ENCODE measurements around the gene KCTD11.

KCTD11 gene

GRCh38 chr17:7380855-7381683 is 29.1 kb downstream of the KCTD11 start, which contains the start of gene TNK1:
TNK1 (plus strand) TSS chr17:7381089; CDS start chr17:7382927, 1,838 bp downstream.
- Histone ChIP-seq H3K27me3 (ENCODE audit: control insufficient read depth, insufficient read depth, low read length) (peaks cover 45% of the 10 kb centered on the region), H3K27ac (ENCODE audit: low read depth, low read length) (no peak within 1 kb of the TSS), H3K4me3 (ENCODE audit: low read depth, low read length) (peak within 1 kb of the TSS; percentile 59), H3K9ac (ENCODE audit: low read depth, low read length) (no peak within 1 kb of the TSS), H3K36me3 (ENCODE audit: control insufficient read depth, insufficient read depth, low read length) (no peaks in the 10 kb centered on the region), H3K4me1 (ENCODE audit: control insufficient read depth, insufficient read depth, low read length) (peaks cover 12% of the 10 kb centered on the region; the same call in 1 of the 2 replicates), H3K9me3 (ENCODE audit: control insufficient read depth, insufficient read depth, low read length) (no peaks in the 10 kb centered on the region)

GRCh38 chr17:7382901-7383300 is 30.9 kb downstream of the KCTD11 start:
- Histone ChIP-seq H3K4me1 (ENCODE audit: control insufficient read depth, insufficient read depth, low read length) (peaks cover 12% of the 10 kb centered on the region; the same call in 1 of the 2 replicates), H3K36me3 (ENCODE audit: control insufficient read depth, insufficient read depth, low read length) (peaks cover 6% of the 10 kb centered on the region), H3K9ac (ENCODE audit: low read depth, low read length) (no peak overlapping the region), H3K27ac (ENCODE audit: low read depth, low read length) (no peak overlapping the region), H3K4me3 (ENCODE audit: low read depth, low read length) (no peak overlapping the region), H3K9me3 (ENCODE audit: control insufficient read depth, insufficient read depth, low read length) (no peaks in the 10 kb centered on the region), H3K27me3 (ENCODE audit: control insufficient read depth, insufficient read depth, low read length) (peaks cover 45% of the 10 kb centered on the region)

- Histone ChIP-seq H3K27ac (ENCODE audit: low read depth, low read length) (no peak overlapping the region), H3K4me1 (ENCODE audit: control insufficient read depth, insufficient read depth, low read length) (peaks cover 12% of the 10 kb centered on the region; the same call in 1 of the 2 replicates), H3K9ac (ENCODE audit: low read depth, low read length) (no peak overlapping the region), H3K36me3 (ENCODE audit: control insufficient read depth, insufficient read depth, low read length) (peaks cover 11% of the 10 kb centered on the region), H3K9me3 (ENCODE audit: control insufficient read depth, insufficient read depth, low read length) (no peaks in the 10 kb centered on the region), H3K4me3 (ENCODE audit: low read depth, low read length) (peak overlapping the region; percentile 64), H3K27me3 (ENCODE audit: control insufficient read depth, insufficient read depth, low read length) (peaks cover 45% of the 10 kb centered on the region)
Measured at GRCh38 chr17:7383371-7383741, 31.4 kb downstream of the KCTD11 start.

- Histone ChIP-seq H3K9me3 (ENCODE audit: control insufficient read depth, insufficient read depth, low read length) (no peaks in the 10 kb centered on the region), H3K4me1 (ENCODE audit: control insufficient read depth, insufficient read depth, low read length) (peaks cover 12% of the 10 kb centered on the region; the same call in 1 of the 2 replicates), H3K27ac (ENCODE audit: low read depth, low read length) (no peak overlapping the region), H3K36me3 (ENCODE audit: control insufficient read depth, insufficient read depth, low read length) (peaks cover 16% of the 10 kb centered on the region), H3K9ac (ENCODE audit: low read depth, low read length) (peak overlapping the region; percentile 43; the same call in 1 of the 2 replicates), H3K27me3 (ENCODE audit: control insufficient read depth, insufficient read depth, low read length) (peaks cover 45% of the 10 kb centered on the region), H3K4me3 (ENCODE audit: low read depth, low read length) (peak overlapping the region; percentile 64)
Measured at GRCh38 chr17:7383742-7384488, 32.0 kb downstream of the KCTD11 start.

GRCh38 chr17:7384489-7385081 is 32.6 kb downstream of the KCTD11 start:
- Histone ChIP-seq H3K27ac (ENCODE audit: low read depth, low read length) (no peak overlapping the region), H3K4me3 (ENCODE audit: low read depth, low read length) (peak overlapping the region; percentile 64)

GRCh38 chr17:7388856-7389255 is 36.9 kb downstream of the KCTD11 start:
- Histone ChIP-seq H3K4me1 (ENCODE audit: control insufficient read depth, insufficient read depth, low read length) (peaks cover 12% of the 10 kb centered on the region), H3K36me3 (ENCODE audit: control insufficient read depth, insufficient read depth, low read length) (peaks cover 52% of the 10 kb centered on the region), H3K9ac (ENCODE audit: low read depth, low read length) (no peak overlapping the region), H3K27me3 (ENCODE audit: control insufficient read depth, insufficient read depth, low read length) (peaks cover 1% of the 10 kb centered on the region; the same call in 1 of the 2 replicates), H3K9me3 (ENCODE audit: control insufficient read depth, insufficient read depth, low read length) (no peaks in the 10 kb centered on the region), H3K27ac (ENCODE audit: low read depth, low read length) (no peak overlapping the region), H3K4me3 (ENCODE audit: low read depth, low read length) (no peak overlapping the region)

More at GRCh38 chr17:7384489-7385081, 32.6 kb downstream of the KCTD11 start:
- H3K27me3 ChIP-seq (ENCODE audit: control insufficient read depth, insufficient read depth, low read length) = peaks cover 40% of the 10 kb centered on the region
- H3K9me3 ChIP-seq (ENCODE audit: control insufficient read depth, insufficient read depth, low read length) = no peaks in the 10 kb centered on the region
- peaks cover 12% of the 10 kb centered on the region; the same call in 1 of the 2 replicates for H3K4me1 ChIP-seq (ENCODE audit: control insufficient read depth, insufficient read depth, low read length)
- H3K36me3 ChIP-seq (ENCODE audit: control insufficient read depth, insufficient read depth, low read length) = peaks cover 23% of the 10 kb centered on the region
- H3K9ac ChIP-seq (ENCODE audit: low read depth, low read length) = peak overlapping the region; percentile 43; the same call in 1 of the 2 replicates

- H3K9ac ChIP-seq (ENCODE audit: low read depth, low read length) = no peak overlapping the region
- H3K27me3 ChIP-seq (ENCODE audit: control insufficient read depth, insufficient read depth, low read length) = no peaks in the 10 kb centered on the region
- no peak overlapping the region for H3K27ac ChIP-seq (ENCODE audit: low read depth, low read length)
- no peaks in the 10 kb centered on the region for H3K9me3 ChIP-seq (ENCODE audit: control insufficient read depth, insufficient read depth, low read length)
- H3K36me3 ChIP-seq (ENCODE audit: control insufficient read depth, insufficient read depth, low read length) = peaks cover 52% of the 10 kb centered on the region
- H3K4me3 ChIP-seq (ENCODE audit: low read depth, low read length) = no peak overlapping the region
- H3K4me1 ChIP-seq (ENCODE audit: control insufficient read depth, insufficient read depth, low read length) = peaks cover 5% of the 10 kb centered on the region; the same call in 1 of the 2 replicates
Measured at GRCh38 chr17:7389924-7390910, 38.3 kb downstream of the KCTD11 start.

GRCh38 chr17:7391307-7391706 is 39.3 kb downstream of the KCTD11 start:
- Histone ChIP-seq H3K27ac (ENCODE audit: low read depth, low read length) (no peak overlapping the region), H3K36me3 (ENCODE audit: control insufficient read depth, insufficient read depth, low read length) (peaks cover 52% of the 10 kb centered on the region), H3K27me3 (ENCODE audit: control insufficient read depth, insufficient read depth, low read length) (no peaks in the 10 kb centered on the region), H3K9ac (ENCODE audit: low read depth, low read length) (no peak overlapping the region), H3K4me3 (ENCODE audit: low read depth, low read length) (no peak overlapping the region), H3K4me1 (ENCODE audit: control insufficient read depth, insufficient read depth, low read length) (peaks cover 5% of the 10 kb centered on the region; the same call in 1 of the 2 replicates), H3K9me3 (ENCODE audit: control insufficient read depth, insufficient read depth, low read length) (no peaks in the 10 kb centered on the region)

- Histone ChIP-seq H3K27ac (ENCODE audit: low read depth, low read length) (no peak overlapping the region), H3K9me3 (ENCODE audit: control insufficient read depth, insufficient read depth, low read length) (no peaks in the 10 kb centered on the region), H3K36me3 (ENCODE audit: control insufficient read depth, insufficient read depth, low read length) (peaks cover 45% of the 10 kb centered on the region), H3K27me3 (ENCODE audit: control insufficient read depth, insufficient read depth, low read length) (no peaks in the 10 kb centered on the region), H3K4me3 (ENCODE audit: low read depth, low read length) (peak overlapping the region; percentile 90), H3K4me1 (ENCODE audit: control insufficient read depth, insufficient read depth, low read length) (peaks cover 5% of the 10 kb centered on the region; the same call in 1 of the 2 replicates), H3K9ac (ENCODE audit: low read depth, low read length) (no peak overlapping the region)
Measured at GRCh38 chr17:7392696-7393612, 41.0 kb downstream of the KCTD11 start.

Data from HUES48 (cell line).